Mesenchymal stem cell (in vitro differentiated cells and primary cell): ENCODE measurements around the gene CIAPIN1.
"Not testable (repeated sequence)": the region's sequence is repeated elsewhere in the genome, so short reads cannot be mapped to it uniquely, and the experiment has no call there.

ENCODE experiments used
- DNase-seq: peaks from one replicate; pipeline ENCODE4 v3.0.0-alpha.2; 2013
- H2AFZ ChIP-seq: one replicate; pipeline ENCODE4 v1.6.1; 2013; ENCODE audit warnings: low read depth, mild to moderate bottlenecking, control low read depth, inconsistent platforms, low read length, moderate library complexity
- H2AK5ac ChIP-seq: 2 replicates; pipeline ENCODE4 v1.6.1; 2013; ENCODE audit warnings: low read length, moderate library complexity, mild to moderate bottlenecking, inconsistent platforms; ENCODE audit not compliant: severe bottlenecking
- H2BK120ac ChIP-seq: one replicate; pipeline ENCODE4 v1.6.1; 2013; ENCODE audit warnings: low read depth, mild to moderate bottlenecking, inconsistent platforms, low read length, moderate library complexity
- H2BK12ac ChIP-seq, 2 experiments: one replicate each; pipeline ENCODE4 v1.6.1; 2013; ENCODE audit warnings: inconsistent platforms in 2 of 2, low read length in 2 of 2, mild to moderate bottlenecking in 2 of 2, moderate library complexity in 2 of 2, control low read depth in 1 of 2
- H2BK15ac ChIP-seq: one replicate; pipeline ENCODE4 v1.6.1; 2013; ENCODE audit warnings: mild to moderate bottlenecking, low read depth, inconsistent platforms; ENCODE audit not compliant: poor library complexity, severe bottlenecking
- H2BK5ac ChIP-seq: 2 replicates; pipeline ENCODE4 v1.6.1; 2013; ENCODE audit warnings: low read depth, mild to moderate bottlenecking, low read length, control low read depth, inconsistent platforms; ENCODE audit not compliant: poor library complexity, severe bottlenecking
- H3K14ac ChIP-seq, 2 experiments: one replicate each; pipeline ENCODE4 v1.6.1; 2013; ENCODE audit warnings: inconsistent platforms in 2 of 2, low read length in 2 of 2, control low read depth in 1 of 2, mild to moderate bottlenecking in 1 of 2, moderate library complexity in 1 of 2
- H3K18ac ChIP-seq, 2 experiments: one replicate each; pipeline ENCODE4 v1.6.1; 2013; ENCODE audit warnings: inconsistent platforms in 2 of 2, low read length in 2 of 2, control low read depth in 1 of 2, low read depth in 1 of 2, mild to moderate bottlenecking in 1 of 2
- H3K23ac ChIP-seq, 2 experiments: one replicate each; pipeline ENCODE4 v1.6.1; 2013; ENCODE audit warnings: inconsistent platforms in 2 of 2, low read length in 2 of 2, mild to moderate bottlenecking in 2 of 2, moderate library complexity in 2 of 2, control low read depth in 1 of 2
- H3K27ac ChIP-seq: 2 replicates; pipeline ENCODE4 v1.5.1; 2013; ENCODE audit warnings: mild to moderate bottlenecking, moderate library complexity, low read length, control low read depth, inconsistent platforms; ENCODE audit not compliant: poor library complexity, severe bottlenecking
- H3K27me3 ChIP-seq, 2 experiments: 2 replicates each; pipeline versions ENCODE4 v1.6.1 to v1.7.0; 2013; ENCODE audit warnings: low read length in 2 of 2, mild to moderate bottlenecking in 2 of 2, moderate library complexity in 2 of 2, control low read depth in 1 of 2, inconsistent platforms in 1 of 2; ENCODE audit not compliant: control insufficient read depth in 1 of 2, insufficient read depth in 1 of 2
- H3K36me3 ChIP-seq, 2 experiments: 2 replicates each; pipeline versions ENCODE4 v1.6.1 to v1.7.0; 2013; ENCODE audit warnings: low read length in 2 of 2, control low read depth in 1 of 2, inconsistent platforms in 1 of 2, low read depth in 1 of 2, mild to moderate bottlenecking in 1 of 2; ENCODE audit not compliant: insufficient read depth in 2 of 2, control insufficient read depth in 1 of 2
- H3K4ac ChIP-seq, 2 experiments: one replicate each; pipeline ENCODE4 v1.6.1; 2013; ENCODE audit warnings: inconsistent platforms in 2 of 2, low read length in 2 of 2, mild to moderate bottlenecking in 2 of 2, moderate library complexity in 2 of 2, control low read depth in 1 of 2, low read depth in 1 of 2
- H3K4me1 ChIP-seq: 2 replicates; pipeline ENCODE4 v1.6.1; 2013; ENCODE audit warnings: low read depth, low read length, control low read depth; ENCODE audit not compliant: control insufficient read depth, insufficient read depth
- H3K4me2 ChIP-seq: 2 replicates; pipeline ENCODE4 v1.6.1; 2013; ENCODE audit warnings: low read length, mild to moderate bottlenecking, inconsistent platforms; ENCODE audit not compliant: poor library complexity, severe bottlenecking
- H3K4me3 ChIP-seq, 2 experiments: 2 replicates each; pipeline versions ENCODE4 v1.5.1 to v1.7.0; 2013; ENCODE audit warnings: low read length in 2 of 2, mild to moderate bottlenecking in 2 of 2, control low read depth in 1 of 2, low read depth in 1 of 2; ENCODE audit not compliant: insufficient read depth in 1 of 2
- H3K79me1 ChIP-seq: replicated peaks from 2 replicates; pipeline ENCODE4 v1.6.1; 2013; ENCODE audit warnings: mild to moderate bottlenecking, control low read depth, low read length, inconsistent platforms; ENCODE audit not compliant: poor library complexity, severe bottlenecking
- H3K9ac ChIP-seq: 2 replicates; pipeline ENCODE4 v1.7.0; 2013; ENCODE audit warnings: mild to moderate bottlenecking, low read length, moderate library complexity
- H3K9me3 ChIP-seq: 2 replicates; pipeline ENCODE4 v1.7.0; 2013; ENCODE audit warnings: mild to moderate bottlenecking, low read length; ENCODE audit not compliant: control insufficient read depth
- H4K8ac ChIP-seq: one replicate; pipeline ENCODE4 v1.6.1; 2013; ENCODE audit warnings: inconsistent platforms, mild to moderate bottlenecking, low read length, moderate library complexity
- H4K91ac ChIP-seq: one replicate; pipeline ENCODE4 v1.6.1; 2013; ENCODE audit warnings: mild to moderate bottlenecking, low read length, inconsistent platforms
- WGBS: methylation state at CpG from one replicate; pipeline ENCODE4 v1.1.7; 2013; ENCODE audit warnings: mixed read lengths; 5-methylcytosine and 5-hydroxymethylcytosine counted together

CIAPIN1 gene

DNA sequence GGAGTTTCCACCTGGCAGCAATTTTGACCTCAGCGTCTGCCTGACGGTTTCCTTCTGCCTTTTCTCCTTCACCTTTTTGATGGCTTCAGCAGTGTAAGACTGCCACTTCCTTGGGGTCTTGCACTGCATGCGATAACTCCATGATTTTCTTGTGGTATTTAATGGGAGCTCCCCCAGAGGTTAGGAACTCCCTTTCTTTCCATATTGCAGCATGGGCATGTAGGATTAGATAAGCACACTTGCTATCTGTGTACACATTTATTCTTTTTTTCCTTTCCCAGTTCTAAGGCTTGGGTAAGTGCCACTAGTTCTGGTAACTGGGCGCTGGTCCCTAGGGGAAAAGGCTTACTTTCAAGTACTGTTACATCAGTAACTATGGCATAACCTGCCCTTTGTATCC is 49.7 kb downstream of the CIAPIN1 start:
- H3K9me3 ChIP-seq, H3K18ac ChIP-seq, H2BK120ac ChIP-seq, H2AK5ac ChIP-seq, H3K9ac ChIP-seq, H3K36me3 ChIP-seq, H2BK15ac ChIP-seq, H3K23ac ChIP-seq, H3K4ac ChIP-seq, H2AFZ ChIP-seq, H3K4me3 ChIP-seq, DNase-seq, H3K79me1 ChIP-seq, H3K27ac ChIP-seq, H2BK12ac ChIP-seq, H3K4me2 ChIP-seq, H4K8ac ChIP-seq, H3K4me1 ChIP-seq, H3K14ac ChIP-seq, H2BK5ac ChIP-seq, H4K91ac ChIP-seq: not testable (repeated sequence)
- 92% methylated on average over 4 of the region's 4 CpGs for WGBS
- H3K27me3 ChIP-seq = peaks cover 20 to 40% of the 10 kb centered on the region in 2 experiments

GRCh38 chr16:57396786-57397185 is 50.4 kb downstream of the CIAPIN1 start:
- Histone ChIP-seq H3K36me3 (no peaks in the 10 kb centered on the region), H2BK120ac (no peak overlapping the region), H3K4me2 (no peak overlapping the region), H4K8ac (no peak overlapping the region), H2AFZ (no peak overlapping the region), H3K79me1 (no peaks in the 10 kb centered on the region), H3K9ac (no peak overlapping the region), H3K4me1 (peaks cover 3% of the 10 kb centered on the region), H2BK15ac (no peak overlapping the region), H2BK12ac (no peak overlapping the region), H4K91ac (no peak overlapping the region), H3K18ac (no peak overlapping the region), H2AK5ac (no peak overlapping the region), H3K27ac (no peak overlapping the region), H3K4me3 (no peak overlapping the region), H3K27me3 (peaks cover 19 to 37% of the 10 kb centered on the region in 2 experiments), H3K23ac (no peak overlapping the region), H2BK5ac (no peak overlapping the region), H3K4ac (no peak overlapping the region), H3K14ac (no peak overlapping the region), H3K9me3 (no peaks in the 10 kb centered on the region)
- WGBS = 88% methylated on average over 4 of the region's 4 CpGs
- DNase-seq = no peak

GRCh38 chr16:57395026-57395425 is 52.2 kb downstream of the CIAPIN1 start:
- H2BK120ac ChIP-seq = no peak overlapping the region
- H2BK15ac ChIP-seq = no peak overlapping the region
- no peaks in the 10 kb centered on the region for H3K36me3 ChIP-seq
- no peak overlapping the region for H2AFZ ChIP-seq
- no peak overlapping the region for H3K27ac ChIP-seq
- no peaks in the 10 kb centered on the region for H3K79me1 ChIP-seq
- H2BK5ac ChIP-seq = no peak overlapping the region
- H3K9ac ChIP-seq = no peak overlapping the region
- H2AK5ac ChIP-seq = no peak overlapping the region
- no peak overlapping the region for H2BK12ac ChIP-seq
- H3K4me1 ChIP-seq = peaks cover 3% of the 10 kb centered on the region
- H3K23ac ChIP-seq = no peak overlapping the region
- H4K91ac ChIP-seq = no peak overlapping the region
- no peak overlapping the region for H3K18ac ChIP-seq
- 84% methylated on average over 5 of the region's 5 CpGs for WGBS
- H3K4me3 ChIP-seq = no peak overlapping the region
- peaks cover 31 to 33% of the 10 kb centered on the region in 2 experiments for H3K27me3 ChIP-seq
- H3K4ac ChIP-seq = no peak overlapping the region
- H3K9me3 ChIP-seq = no peaks in the 10 kb centered on the region
- no peak for DNase-seq
- no peak overlapping the region for H3K4me2 ChIP-seq
- H4K8ac ChIP-seq = no peak overlapping the region
- no peak overlapping the region for H3K14ac ChIP-seq

- H4K91ac ChIP-seq = no peak overlapping the region
- no peaks in the 10 kb centered on the region for H3K79me1 ChIP-seq
- H2AFZ ChIP-seq = no peak overlapping the region
- H3K23ac ChIP-seq = no peak overlapping the region
- peaks cover 33 to 36% of the 10 kb centered on the region in 2 experiments for H3K27me3 ChIP-seq
- no peak overlapping the region for H3K9ac ChIP-seq
- no peak for DNase-seq
- no peak overlapping the region for H3K4me3 ChIP-seq
- no peak overlapping the region for H2BK5ac ChIP-seq
- no peaks in the 10 kb centered on the region for H3K36me3 ChIP-seq
- 88% methylated on average over 7 of the region's 7 CpGs for WGBS
- H3K18ac ChIP-seq = no peak overlapping the region
- H3K4me1 ChIP-seq = peaks cover 3% of the 10 kb centered on the region
- H2BK15ac ChIP-seq = no peak overlapping the region
- no peaks in the 10 kb centered on the region for H3K9me3 ChIP-seq
- no peak overlapping the region for H3K4me2 ChIP-seq
- no peak overlapping the region for H3K4ac ChIP-seq
- H2BK120ac ChIP-seq = no peak overlapping the region
- no peak overlapping the region for H2BK12ac ChIP-seq
- no peak overlapping the region for H2AK5ac ChIP-seq
- H3K27ac ChIP-seq = no peak overlapping the region
- no peak overlapping the region for H4K8ac ChIP-seq
- H3K14ac ChIP-seq = no peak overlapping the region
Measured at GRCh38 chr16:57394444-57394843, 52.7 kb downstream of the CIAPIN1 start.
